GM21825 (cell line): ENCODE measurements around the gene RNASE3.
"Not testable (repeated sequence)": the region's sequence is repeated elsewhere in the genome, so short reads cannot be mapped to it uniquely, and the experiment has no call there.

Experiments
- ATAC-seq: cut with Tn5 transposase; IDR thresholded peaks from one replicate; pipeline ENCODE4 v1.9.1; 2021; ENCODE audit warnings: mild to moderate bottlenecking, moderate library complexity; ENCODE audit not compliant: unreplicated experiment

RNASE3 gene

GRCh38 chr14:20891126-20891825 is at the start of gene RNASE3:
Gene RNASE3, plus strand, starts transcription at chr14:20891385. Its CDS starts 302 bp downstream, at chr14:20891687.
- ATAC-seq, result not testable (repeated sequence)

GRCh38 chr14:20846560-20846959 is 44.6 kb upstream of the RNASE3 start:
- ATAC-seq, result no peak

GRCh38 chr14:20848316-20848954 is 42.8 kb upstream of the RNASE3 start:
- no peak for ATAC-seq

GRCh38 chr14:20848955-20849570 is 42.1 kb upstream of the RNASE3 start:
- ATAC-seq, result no peak

GRCh38 chr14:20853042-20853441 is 38.1 kb upstream of the RNASE3 start:
- ATAC-seq, result no peak

- ATAC-seq, result peak; percentile 74
These were observed 35.4 kb upstream of the RNASE3 start for GRCh38 chr14:20855652-20856291.

- ATAC-seq, result no peak
These were observed 34.0 kb upstream of the RNASE3 start for GRCh38 chr14:20857207-20857606.

- ATAC-seq, result no peak
These were observed 33.4 kb upstream of the RNASE3 start for GRCh38 chr14:20857630-20858261.

- ATAC-seq, result no peak
These were observed 25.0 kb upstream of the RNASE3 start for GRCh38 chr14:20866194-20866593.

GRCh38 chr14:20866963-20867362 is 24.2 kb upstream of the RNASE3 start:
- no peak for ATAC-seq

- no peak for ATAC-seq
These were observed 17.6 kb upstream of the RNASE3 start for GRCh38 chr14:20873370-20874177.

- no peak for ATAC-seq
These were observed 14.2 kb upstream of the RNASE3 start for GRCh38 chr14:20877016-20877415.

GRCh38 chr14:20878695-20879094 is 12.5 kb upstream of the RNASE3 start:
- ATAC-seq, result no peak

- ATAC-seq, result not testable (repeated sequence)
These were observed 10.0 kb upstream of the RNASE3 start for GRCh38 chr14:20881229-20881628.

GRCh38 chr14:20882787-20883186 is 8.4 kb upstream of the RNASE3 start:
- not testable (repeated sequence) for ATAC-seq

GRCh38 chr14:20888411-20888810 is 2.8 kb upstream of the RNASE3 start:
- ATAC-seq, result not testable (repeated sequence)

GRCh38 chr14:20895322-20895721 is 4.1 kb downstream of the RNASE3 start:
- not testable (repeated sequence) for ATAC-seq

- no peak for ATAC-seq
These were observed 13.3 kb downstream of the RNASE3 start for GRCh38 chr14:20904393-20905029.

- no peak for ATAC-seq
These were observed 14.5 kb downstream of the RNASE3 start for GRCh38 chr14:20905676-20906075.

- no peak for ATAC-seq
These were observed 16.0 kb downstream of the RNASE3 start for GRCh38 chr14:20907214-20907613.
